GM18951 (cell line): ENCODE data around the gene NEK1.

Experiments
- POLR2A ChIP-seq: IDR thresholded peaks from 4 replicates; pipeline ENCODE4 v1.6.1; 2011; ENCODE audit warnings: mild to moderate bottlenecking; ENCODE audit not compliant: insufficient read length, insufficient read depth; ENCODE audit errors: extremely low read depth
- in situ Hi-C: fragments of 300-500 bp; cut with MboI; formaldehyde crosslinking; loops from one replicate; pipeline ENCODE4 v1.12.0; 2022; ENCODE audit warnings: low sequenced_read_pairs, mixed read lengths, inconsistent platforms; ENCODE audit not compliant: unreplicated experiment

NEK1 gene, protein sequence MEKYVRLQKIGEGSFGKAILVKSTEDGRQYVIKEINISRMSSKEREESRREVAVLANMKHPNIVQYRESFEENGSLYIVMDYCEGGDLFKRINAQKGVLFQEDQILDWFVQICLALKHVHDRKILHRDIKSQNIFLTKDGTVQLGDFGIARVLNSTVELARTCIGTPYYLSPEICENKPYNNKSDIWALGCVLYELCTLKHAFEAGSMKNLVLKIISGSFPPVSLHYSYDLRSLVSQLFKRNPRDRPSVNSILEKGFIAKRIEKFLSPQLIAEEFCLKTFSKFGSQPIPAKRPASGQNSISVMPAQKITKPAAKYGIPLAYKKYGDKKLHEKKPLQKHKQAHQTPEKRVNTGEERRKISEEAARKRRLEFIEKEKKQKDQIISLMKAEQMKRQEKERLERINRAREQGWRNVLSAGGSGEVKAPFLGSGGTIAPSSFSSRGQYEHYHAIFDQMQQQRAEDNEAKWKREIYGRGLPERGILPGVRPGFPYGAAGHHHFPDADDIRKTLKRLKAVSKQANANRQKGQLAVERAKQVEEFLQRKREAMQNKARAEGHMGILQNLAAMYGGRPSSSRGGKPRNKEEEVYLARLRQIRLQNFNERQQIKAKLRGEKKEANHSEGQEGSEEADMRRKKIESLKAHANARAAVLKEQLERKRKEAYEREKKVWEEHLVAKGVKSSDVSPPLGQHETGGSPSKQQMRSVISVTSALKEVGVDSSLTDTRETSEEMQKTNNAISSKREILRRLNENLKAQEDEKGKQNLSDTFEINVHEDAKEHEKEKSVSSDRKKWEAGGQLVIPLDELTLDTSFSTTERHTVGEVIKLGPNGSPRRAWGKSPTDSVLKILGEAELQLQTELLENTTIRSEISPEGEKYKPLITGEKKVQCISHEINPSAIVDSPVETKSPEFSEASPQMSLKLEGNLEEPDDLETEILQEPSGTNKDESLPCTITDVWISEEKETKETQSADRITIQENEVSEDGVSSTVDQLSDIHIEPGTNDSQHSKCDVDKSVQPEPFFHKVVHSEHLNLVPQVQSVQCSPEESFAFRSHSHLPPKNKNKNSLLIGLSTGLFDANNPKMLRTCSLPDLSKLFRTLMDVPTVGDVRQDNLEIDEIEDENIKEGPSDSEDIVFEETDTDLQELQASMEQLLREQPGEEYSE (N-terminal part only)

DNA sequence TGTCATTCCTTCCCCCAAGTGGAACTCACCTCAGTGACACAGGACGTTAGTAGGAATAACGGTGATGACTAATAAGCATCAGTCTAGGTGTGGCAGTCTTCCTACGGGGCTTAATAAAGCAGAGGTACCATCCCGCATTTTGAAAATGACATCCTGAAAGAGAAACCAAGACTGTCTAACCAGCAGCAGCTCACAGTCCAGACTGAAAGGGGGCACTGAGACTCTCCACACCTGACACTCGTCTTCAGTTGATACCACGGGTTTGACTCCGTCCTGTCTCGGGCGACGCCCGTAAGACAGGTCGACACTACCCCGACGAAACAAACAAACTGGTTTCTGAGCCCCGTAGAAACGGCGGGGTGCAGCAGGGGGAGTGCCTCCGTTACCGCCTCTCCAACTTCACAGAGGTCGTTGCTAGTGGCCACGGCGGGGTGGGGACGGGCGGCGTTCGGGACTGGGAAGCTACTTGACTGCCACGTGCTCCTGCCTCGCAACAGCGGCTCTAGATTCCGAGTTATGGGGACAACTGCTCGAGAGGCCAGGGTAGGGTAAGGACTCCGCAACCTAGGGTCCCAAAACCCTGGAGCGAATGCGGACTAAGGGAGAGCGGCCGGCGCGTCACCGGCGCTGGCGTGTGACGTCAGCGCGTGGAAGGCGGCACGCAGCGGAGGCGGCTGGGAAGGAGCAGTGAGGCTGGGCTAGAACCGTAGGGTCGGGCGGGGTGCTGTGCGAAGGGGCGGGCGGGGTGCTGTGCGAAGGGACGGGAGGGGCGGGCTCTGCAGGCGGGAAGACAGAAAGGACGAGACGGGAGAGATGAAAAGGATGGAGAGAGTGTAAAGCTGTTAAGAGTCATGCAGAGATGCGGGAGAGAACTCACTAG lies at the start of gene NEK1:
NEK1 (minus strand) TSS at position 593 of the 880 bp plus-strand sequence. CDS start 9,953 bp downstream, outside the sequence.
- peak; percentile 97 for TF ChIP-seq POLR2A
- in situ Hi-C loops, result loop anchor here (25.0 kb wide), 1 partner anchor 425 kb away; the partner anchor contains the start of gene MFAP3L

- in situ Hi-C loops, result no loop called here
- no peak for TF ChIP-seq POLR2A
Measured at GRCh38 chr4:169661761-169662160, 49.4 kb upstream of the NEK1 start.

DNA sequence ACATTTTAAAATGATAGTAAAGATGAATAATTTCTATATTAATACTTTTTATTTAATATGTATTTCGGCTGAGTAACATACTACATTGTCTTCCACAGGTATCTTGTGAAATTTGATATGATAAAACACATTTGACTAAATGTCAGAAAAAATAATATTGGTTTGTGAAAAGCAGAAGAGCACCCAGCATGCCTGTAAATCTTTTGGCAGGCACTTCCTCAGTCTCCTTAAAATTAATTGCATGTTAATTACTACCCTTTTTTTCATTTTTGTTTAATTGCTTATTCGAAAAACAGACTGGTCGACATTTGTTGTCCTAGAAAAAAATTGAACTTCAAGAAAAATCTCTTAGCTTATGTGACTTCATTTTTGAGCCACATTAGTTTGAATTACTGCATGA lies 48.5 kb upstream of the NEK1 start:
- in situ Hi-C loops, result no loop called here
- no peak for TF ChIP-seq POLR2A

DNA sequence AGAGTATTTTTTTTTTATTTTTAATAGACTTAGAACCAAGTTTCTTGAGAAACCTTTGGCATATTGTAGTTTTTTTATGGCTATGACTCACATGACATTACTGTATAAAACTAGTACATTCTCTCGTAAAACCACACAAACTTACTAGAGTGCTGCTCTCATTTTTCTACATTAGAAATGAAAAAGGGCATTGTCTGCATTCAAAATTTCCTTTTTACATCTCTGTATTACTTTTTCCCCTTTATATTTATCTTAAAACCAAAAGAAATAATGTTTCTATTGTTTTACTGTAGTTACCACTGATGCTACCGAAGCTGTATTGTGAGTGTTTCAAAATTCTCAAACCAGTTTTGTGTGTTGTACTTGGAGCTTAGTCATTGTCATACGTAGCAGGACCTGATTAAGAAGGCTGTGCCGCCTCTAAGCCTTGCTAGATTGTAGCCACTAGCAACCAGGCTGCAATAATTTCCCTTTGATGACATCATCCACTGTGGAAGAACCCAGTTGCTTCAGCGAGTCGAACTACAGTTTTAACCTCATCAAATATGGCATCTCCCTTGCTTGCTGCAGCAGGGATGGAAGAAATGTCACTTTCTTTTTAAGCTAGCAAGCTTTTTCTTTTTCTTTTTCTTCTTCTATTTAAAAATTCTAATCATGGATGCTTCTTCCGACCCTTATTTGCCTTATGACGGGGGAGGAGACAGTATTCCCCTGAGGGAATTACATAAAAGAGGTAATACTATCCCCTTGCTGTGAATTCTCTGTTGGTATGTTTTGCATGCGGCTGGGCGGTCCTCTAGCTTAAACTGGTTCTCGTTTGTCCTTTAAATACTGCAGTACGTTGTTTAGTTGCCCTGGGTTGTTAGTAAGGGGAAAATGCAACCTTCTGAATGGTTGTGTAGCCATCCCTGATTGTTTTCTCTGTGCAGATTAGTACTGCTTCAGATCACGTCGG lies 47.6 kb upstream of the NEK1 start:
- TF ChIP-seq POLR2A, result no peak
- in situ Hi-C loops, result no loop called here

- TF ChIP-seq POLR2A, result no peak
- in situ Hi-C loops, result no loop called here
Measured at GRCh38 chr4:169658975-169659715, 46.8 kb upstream of the NEK1 start.

DNA sequence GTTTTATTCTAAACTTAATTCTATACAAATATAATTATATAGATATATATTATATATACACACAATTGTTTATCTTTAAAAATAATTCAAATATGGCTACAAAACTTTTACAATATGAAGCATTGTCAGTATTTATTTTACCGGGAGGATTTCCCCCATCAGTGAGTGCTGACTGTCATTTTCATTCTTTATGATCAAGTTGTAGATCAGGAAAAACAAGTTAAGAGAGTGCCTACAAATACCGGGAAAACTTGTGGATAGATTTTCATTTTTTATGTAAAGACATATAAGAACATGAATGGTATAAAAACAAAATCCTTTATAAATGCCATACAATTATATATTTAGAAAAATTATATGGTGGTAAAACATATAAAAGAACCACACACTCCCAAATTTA lies 45.8 kb upstream of the NEK1 start:
- TF ChIP-seq POLR2A, result no peak
- in situ Hi-C loops, result no loop called here

DNA sequence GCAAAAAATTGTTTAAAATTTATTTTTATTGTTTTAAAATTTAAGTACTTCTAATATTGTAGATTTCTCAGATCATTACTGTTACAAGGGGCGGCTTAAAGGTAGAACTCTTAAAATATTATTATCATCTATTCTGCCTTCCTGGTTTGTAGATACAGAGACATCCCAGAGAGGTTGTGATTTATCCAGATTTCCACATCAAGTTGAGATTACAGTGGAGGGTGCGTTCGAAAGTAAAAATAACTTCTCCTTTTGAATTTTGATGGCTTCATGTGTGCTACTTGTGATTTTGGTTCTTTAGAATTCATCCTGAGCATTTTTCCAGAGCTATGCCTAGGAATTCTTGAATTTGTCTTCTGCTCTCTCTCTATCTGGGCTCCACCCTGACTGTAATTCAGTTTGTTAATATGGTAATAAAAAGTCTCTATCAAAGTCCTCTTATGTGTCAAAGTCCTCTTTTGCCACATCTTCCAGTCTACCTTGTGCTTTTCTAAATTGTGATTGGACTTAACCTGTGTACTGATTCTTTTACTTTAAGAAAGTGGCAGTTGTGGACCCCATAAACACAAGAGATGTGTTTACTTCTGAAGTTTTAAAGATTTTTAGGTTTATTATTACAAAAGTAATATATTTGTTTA lies 45.2 kb upstream of the NEK1 start:
- in situ Hi-C loops, result no loop called here
- TF ChIP-seq POLR2A, result no peak

DNA sequence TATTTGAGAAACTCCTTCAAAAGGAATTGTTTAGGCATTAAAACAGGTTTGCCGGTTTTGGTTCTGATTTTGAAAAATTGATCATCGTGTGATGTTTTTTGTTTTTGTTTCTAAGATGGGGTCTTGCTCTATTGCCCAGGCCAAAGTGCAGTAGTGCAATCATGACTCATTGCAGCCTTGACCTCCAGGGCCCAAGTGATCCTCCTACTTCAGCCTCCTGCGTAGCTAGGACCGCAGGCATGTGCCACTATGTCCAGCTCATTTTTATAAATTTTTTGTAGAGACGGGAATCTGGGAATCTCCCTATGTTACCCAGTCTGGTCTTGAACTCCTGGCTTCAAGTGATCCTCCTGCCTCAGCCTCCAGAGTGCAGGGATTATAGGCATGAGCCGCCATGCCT lies 43.0 kb upstream of the NEK1 start:
- TF ChIP-seq POLR2A, result no peak
- in situ Hi-C loops, result no loop called here

DNA sequence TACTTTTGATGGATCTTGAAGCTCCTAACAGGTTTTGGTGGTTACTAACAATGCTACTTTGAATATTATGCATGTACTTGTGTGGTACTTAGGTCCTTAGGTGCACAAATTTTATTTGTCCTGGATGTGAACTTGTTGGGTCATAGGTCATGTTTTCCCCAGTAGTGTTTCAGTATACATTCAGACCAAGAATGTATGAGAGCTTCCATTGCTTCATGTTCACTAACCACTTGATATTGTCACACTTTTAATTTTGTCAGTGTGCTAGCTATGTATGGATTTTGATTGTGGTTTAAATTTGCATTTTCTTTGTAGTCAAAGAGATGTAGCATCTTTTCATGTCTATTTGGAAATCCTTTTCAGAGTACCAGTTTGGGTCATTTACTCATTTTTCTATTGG lies 40.2 kb upstream of the NEK1 start:
- in situ Hi-C loops, result no loop called here
- no peak for TF ChIP-seq POLR2A

- no peak for TF ChIP-seq POLR2A
- in situ Hi-C loops, result no loop called here
Measured at GRCh38 chr4:169650227-169650936, 38.0 kb upstream of the NEK1 start.
